Mesenchymal stem cell (in vitro differentiated cells and primary cell): ENCODE measurements around the gene STAC.
"Not testable (repeated sequence)": the region's sequence is repeated elsewhere in the genome, so short reads cannot be mapped to it uniquely, and the experiment has no call there.

ENCODE experiments used
- DNase-seq: peaks from one replicate; pipeline ENCODE4 v3.0.0-alpha.2; 2013
- H2AFZ ChIP-seq: one replicate; pipeline ENCODE4 v1.6.1; 2013; ENCODE audit warnings: low read depth, mild to moderate bottlenecking, control low read depth, inconsistent platforms, low read length, moderate library complexity
- H2AK5ac ChIP-seq: 2 replicates; pipeline ENCODE4 v1.6.1; 2013; ENCODE audit warnings: low read length, moderate library complexity, mild to moderate bottlenecking, inconsistent platforms; ENCODE audit not compliant: severe bottlenecking
- H2BK120ac ChIP-seq: one replicate; pipeline ENCODE4 v1.6.1; 2013; ENCODE audit warnings: low read depth, mild to moderate bottlenecking, inconsistent platforms, low read length, moderate library complexity
- H2BK12ac ChIP-seq, 2 experiments: one replicate each; pipeline ENCODE4 v1.6.1; 2013; ENCODE audit warnings: inconsistent platforms in 2 of 2, low read length in 2 of 2, mild to moderate bottlenecking in 2 of 2, moderate library complexity in 2 of 2, control low read depth in 1 of 2
- H2BK15ac ChIP-seq: one replicate; pipeline ENCODE4 v1.6.1; 2013; ENCODE audit warnings: mild to moderate bottlenecking, low read depth, inconsistent platforms; ENCODE audit not compliant: poor library complexity, severe bottlenecking
- H2BK5ac ChIP-seq: 2 replicates; pipeline ENCODE4 v1.6.1; 2013; ENCODE audit warnings: low read depth, mild to moderate bottlenecking, low read length, control low read depth, inconsistent platforms; ENCODE audit not compliant: poor library complexity, severe bottlenecking
- H3K14ac ChIP-seq, 2 experiments: one replicate each; pipeline ENCODE4 v1.6.1; 2013; ENCODE audit warnings: inconsistent platforms in 2 of 2, low read length in 2 of 2, control low read depth in 1 of 2, mild to moderate bottlenecking in 1 of 2, moderate library complexity in 1 of 2
- H3K18ac ChIP-seq, 2 experiments: one replicate each; pipeline ENCODE4 v1.6.1; 2013; ENCODE audit warnings: inconsistent platforms in 2 of 2, low read length in 2 of 2, control low read depth in 1 of 2, low read depth in 1 of 2, mild to moderate bottlenecking in 1 of 2
- H3K23ac ChIP-seq, 2 experiments: one replicate each; pipeline ENCODE4 v1.6.1; 2013; ENCODE audit warnings: inconsistent platforms in 2 of 2, low read length in 2 of 2, mild to moderate bottlenecking in 2 of 2, moderate library complexity in 2 of 2, control low read depth in 1 of 2
- H3K27ac ChIP-seq: 2 replicates; pipeline ENCODE4 v1.5.1; 2013; ENCODE audit warnings: mild to moderate bottlenecking, moderate library complexity, low read length, control low read depth, inconsistent platforms; ENCODE audit not compliant: poor library complexity, severe bottlenecking
- H3K27me3 ChIP-seq, 2 experiments: 2 replicates each; pipeline versions ENCODE4 v1.6.1 to v1.7.0; 2013; ENCODE audit warnings: low read length in 2 of 2, mild to moderate bottlenecking in 2 of 2, moderate library complexity in 2 of 2, control low read depth in 1 of 2, inconsistent platforms in 1 of 2; ENCODE audit not compliant: control insufficient read depth in 1 of 2, insufficient read depth in 1 of 2
- H3K36me3 ChIP-seq, 2 experiments: 2 replicates each; pipeline versions ENCODE4 v1.6.1 to v1.7.0; 2013; ENCODE audit warnings: low read length in 2 of 2, control low read depth in 1 of 2, inconsistent platforms in 1 of 2, low read depth in 1 of 2, mild to moderate bottlenecking in 1 of 2; ENCODE audit not compliant: insufficient read depth in 2 of 2, control insufficient read depth in 1 of 2
- H3K4ac ChIP-seq, 2 experiments: one replicate each; pipeline ENCODE4 v1.6.1; 2013; ENCODE audit warnings: inconsistent platforms in 2 of 2, low read length in 2 of 2, mild to moderate bottlenecking in 2 of 2, moderate library complexity in 2 of 2, control low read depth in 1 of 2, low read depth in 1 of 2
- H3K4me1 ChIP-seq: 2 replicates; pipeline ENCODE4 v1.6.1; 2013; ENCODE audit warnings: low read depth, low read length, control low read depth; ENCODE audit not compliant: control insufficient read depth, insufficient read depth
- H3K4me2 ChIP-seq: 2 replicates; pipeline ENCODE4 v1.6.1; 2013; ENCODE audit warnings: low read length, mild to moderate bottlenecking, inconsistent platforms; ENCODE audit not compliant: poor library complexity, severe bottlenecking
- H3K4me3 ChIP-seq, 2 experiments: 2 replicates each; pipeline versions ENCODE4 v1.5.1 to v1.7.0; 2013; ENCODE audit warnings: low read length in 2 of 2, mild to moderate bottlenecking in 2 of 2, control low read depth in 1 of 2, low read depth in 1 of 2; ENCODE audit not compliant: insufficient read depth in 1 of 2
- H3K79me1 ChIP-seq: replicated peaks from 2 replicates; pipeline ENCODE4 v1.6.1; 2013; ENCODE audit warnings: mild to moderate bottlenecking, control low read depth, low read length, inconsistent platforms; ENCODE audit not compliant: poor library complexity, severe bottlenecking
- H3K9ac ChIP-seq: 2 replicates; pipeline ENCODE4 v1.7.0; 2013; ENCODE audit warnings: mild to moderate bottlenecking, low read length, moderate library complexity
- H3K9me3 ChIP-seq: 2 replicates; pipeline ENCODE4 v1.7.0; 2013; ENCODE audit warnings: mild to moderate bottlenecking, low read length; ENCODE audit not compliant: control insufficient read depth
- H4K8ac ChIP-seq: one replicate; pipeline ENCODE4 v1.6.1; 2013; ENCODE audit warnings: inconsistent platforms, mild to moderate bottlenecking, low read length, moderate library complexity
- H4K91ac ChIP-seq: one replicate; pipeline ENCODE4 v1.6.1; 2013; ENCODE audit warnings: mild to moderate bottlenecking, low read length, inconsistent platforms
- WGBS: methylation state at CpG from one replicate; pipeline ENCODE4 v1.1.7; 2013; ENCODE audit warnings: mixed read lengths; 5-methylcytosine and 5-hydroxymethylcytosine counted together

STAC gene

DNA sequence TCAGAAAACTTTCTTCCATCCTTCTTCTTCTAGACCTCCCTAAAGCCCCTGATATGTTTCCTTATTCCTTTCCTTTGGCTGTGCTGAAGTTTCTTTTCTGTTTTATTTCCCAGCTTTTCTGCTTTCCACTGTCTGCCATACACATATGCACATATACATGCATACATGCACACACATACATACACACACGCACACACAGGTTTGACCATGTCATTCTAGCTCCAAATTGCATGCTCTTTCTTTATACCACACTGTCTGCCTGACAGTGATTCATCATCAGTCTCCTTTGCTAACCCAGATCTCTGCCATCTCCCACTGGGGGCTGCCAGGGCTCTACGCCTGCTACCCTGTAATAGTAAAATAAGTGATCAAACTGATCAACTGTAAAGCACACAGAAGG lies 181.3 kb downstream of the STAC start:
- H3K4me2 ChIP-seq: no peak overlapping the region
- peaks cover 4% of the 10 kb centered on the region for H3K4me1 ChIP-seq
- H4K91ac ChIP-seq: no peak overlapping the region
- H3K9ac ChIP-seq: no peak overlapping the region
- H2BK5ac ChIP-seq: no peak overlapping the region
- H2BK120ac ChIP-seq: no peak overlapping the region
- peaks cover 8% of the 10 kb centered on the region for H3K9me3 ChIP-seq
- H3K27ac ChIP-seq: no peak overlapping the region
- no peak overlapping the region for H3K4me3 ChIP-seq
- no peak overlapping the region for H3K18ac ChIP-seq
- H3K14ac ChIP-seq: no peak overlapping the region
- no peak overlapping the region for H2BK12ac ChIP-seq
- H3K4ac ChIP-seq: no peak overlapping the region
- DNase-seq: no peak
- H3K79me1 ChIP-seq: no peaks in the 10 kb centered on the region
- H3K36me3 ChIP-seq: no peaks in the 10 kb centered on the region
- no peak overlapping the region for H2AFZ ChIP-seq
- no peak overlapping the region for H2AK5ac ChIP-seq
- no peak overlapping the region for H2BK15ac ChIP-seq
- 85% methylated on average over 1 of the region's 2 CpGs for WGBS
- no peaks in the 10 kb centered on the region for H3K27me3 ChIP-seq
- no peak overlapping the region for H4K8ac ChIP-seq
- H3K23ac ChIP-seq: no peak overlapping the region

DNA sequence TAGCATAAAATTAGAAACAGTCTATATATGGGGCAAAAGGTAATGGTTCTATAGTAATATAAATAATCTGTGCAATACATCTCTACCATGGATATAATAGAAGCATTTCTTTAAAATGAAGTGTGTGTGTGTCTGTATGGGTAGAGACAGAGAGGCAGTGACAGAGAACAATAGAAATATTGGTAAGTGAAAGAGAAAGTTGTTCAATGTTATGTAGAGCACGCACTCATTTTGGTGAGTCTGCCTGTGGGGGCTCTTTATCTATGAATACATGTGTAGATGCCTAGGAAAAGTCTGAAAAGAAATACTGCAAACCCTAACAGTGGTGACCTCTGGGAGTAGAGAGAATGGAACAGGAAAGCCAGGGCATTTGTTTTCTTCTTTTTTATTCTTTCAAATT lies 182.6 kb downstream of the STAC start:
- peaks cover 1% of the 10 kb centered on the region for H3K4me1 ChIP-seq
- no peak overlapping the region for H3K18ac ChIP-seq
- H3K4me2 ChIP-seq: no peak overlapping the region
- no peak overlapping the region for H2BK15ac ChIP-seq
- H3K14ac ChIP-seq: no peak overlapping the region
- H3K23ac ChIP-seq: no peak overlapping the region
- H3K9me3 ChIP-seq: peaks cover 11% of the 10 kb centered on the region
- no peak for DNase-seq
- no peaks in the 10 kb centered on the region for H3K79me1 ChIP-seq
- no peak overlapping the region for H3K4me3 ChIP-seq
- no peak overlapping the region for H2BK5ac ChIP-seq
- no peak overlapping the region for H2BK12ac ChIP-seq
- no peak overlapping the region for H3K4ac ChIP-seq
- no peak overlapping the region for H2AFZ ChIP-seq
- H3K27ac ChIP-seq: no peak overlapping the region
- no peaks in the 10 kb centered on the region for H3K36me3 ChIP-seq
- no peaks in the 10 kb centered on the region for H3K27me3 ChIP-seq
- H4K8ac ChIP-seq: no peak overlapping the region
- H2AK5ac ChIP-seq: no peak overlapping the region
- H2BK120ac ChIP-seq: no peak overlapping the region
- 63% methylated on average over 1 of the region's 1 CpG for WGBS
- H4K91ac ChIP-seq: no peak overlapping the region
- peak overlapping the region; percentile 11 for H3K9ac ChIP-seq

DNA sequence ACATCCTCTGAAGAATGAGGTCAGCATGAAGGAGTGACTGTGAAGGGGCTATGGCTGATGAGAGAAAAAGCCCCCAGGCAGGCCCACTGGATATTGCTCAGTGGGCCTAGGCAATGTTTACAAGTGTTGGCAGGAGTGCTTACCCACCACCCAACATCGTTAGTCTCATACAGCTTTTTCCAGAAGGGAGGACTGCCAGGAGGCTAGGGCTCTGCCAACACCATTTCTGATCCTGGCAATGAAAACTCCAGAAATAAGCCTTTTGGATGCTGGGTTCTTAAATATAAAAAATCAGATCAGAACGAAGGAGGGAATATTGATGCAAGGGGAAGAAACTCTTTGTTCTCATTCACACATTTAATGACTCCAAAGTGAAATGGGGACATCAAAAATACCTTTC lies 194.9 kb downstream of the STAC start:
- WGBS: no CpG with 5 or more reads among the region's 2 CpGs
- DNase-seq: no peak
- H2AK5ac ChIP-seq: no peak overlapping the region
- no peak overlapping the region for H2BK5ac ChIP-seq
- no peaks in the 10 kb centered on the region for H3K4me1 ChIP-seq
- H3K9ac ChIP-seq: no peak overlapping the region
- H3K79me1 ChIP-seq: no peaks in the 10 kb centered on the region
- no peak overlapping the region for H4K8ac ChIP-seq
- H2BK12ac ChIP-seq: no peak overlapping the region
- H3K4ac ChIP-seq: no peak overlapping the region
- no peak overlapping the region for H3K14ac ChIP-seq
- H3K9me3 ChIP-seq: peaks cover 17% of the 10 kb centered on the region
- no peak overlapping the region for H3K4me3 ChIP-seq
- H3K36me3 ChIP-seq: no peaks in the 10 kb centered on the region
- H2BK120ac ChIP-seq: no peak overlapping the region
- no peak overlapping the region for H3K4me2 ChIP-seq
- H3K23ac ChIP-seq: no peak overlapping the region
- H3K27me3 ChIP-seq: no peaks in the 10 kb centered on the region
- no peak overlapping the region for H3K18ac ChIP-seq
- no peak overlapping the region for H4K91ac ChIP-seq
- H2BK15ac ChIP-seq: no peak overlapping the region
- no peak overlapping the region for H3K27ac ChIP-seq
- H2AFZ ChIP-seq: no peak overlapping the region

DNA sequence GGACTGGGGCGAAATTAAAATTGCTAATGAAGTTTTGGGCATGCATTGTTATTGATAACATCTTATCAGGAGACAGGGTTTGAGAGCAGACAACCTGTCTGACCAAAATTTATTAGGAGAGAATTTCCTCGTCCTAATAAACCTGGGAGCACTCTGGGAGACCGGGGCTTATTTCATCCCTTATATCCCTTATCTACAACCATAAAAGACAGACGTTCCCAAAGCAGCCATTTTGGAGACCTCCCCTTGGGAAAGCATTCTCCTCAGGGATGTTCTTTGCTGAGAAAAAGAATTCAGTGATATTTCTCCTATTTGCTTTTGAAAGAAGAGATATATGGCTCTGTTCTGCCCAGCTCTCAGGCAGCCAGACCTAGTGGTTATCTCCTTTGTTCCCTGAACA lies 198.1 kb downstream of the STAC start:
- H3K4me2 ChIP-seq, DNase-seq, H3K9ac ChIP-seq, H3K4me3 ChIP-seq, H3K4me1 ChIP-seq, H3K27ac ChIP-seq, H4K91ac ChIP-seq, H3K27me3 ChIP-seq, H3K4ac ChIP-seq, H3K36me3 ChIP-seq, H2AK5ac ChIP-seq, H2BK12ac ChIP-seq, H2BK120ac ChIP-seq, H4K8ac ChIP-seq, H2BK5ac ChIP-seq, H2BK15ac ChIP-seq, H3K23ac ChIP-seq, H3K79me1 ChIP-seq, H2AFZ ChIP-seq, H3K14ac ChIP-seq, H3K18ac ChIP-seq: not testable (repeated sequence)
- H3K9me3 ChIP-seq: peaks cover 17% of the 10 kb centered on the region
- 75% methylated on average over 2 of the region's 4 CpGs for WGBS
